GDM1 (cell line): Measurements from ENCODE around the gene KCNG2.

Source experiments
- DNase-seq: peaks from one replicate; lab custom pipeline; 2025; lab: John Stamatoyannopoulos, UW

KCNG2 gene

GRCh38 chr18:79769698-79770500 is 27.8 kb upstream of the KCNG2 start:
- DNase-seq: no peak

- DNase-seq: no peak
Measured at GRCh38 chr18:79770501-79770815, 27.3 kb upstream of the KCNG2 start.

- DNase-seq: no peak
Measured at GRCh38 chr18:79770826-79771225, 26.9 kb upstream of the KCNG2 start.

- DNase-seq: no peak
Measured at GRCh38 chr18:79771446-79772107, 26.2 kb upstream of the KCNG2 start.

- no peak for DNase-seq
Measured at GRCh38 chr18:79772108-79772864, 25.5 kb upstream of the KCNG2 start.

GRCh38 chr18:79772865-79773696 is 24.7 kb upstream of the KCNG2 start:
- no peak for DNase-seq

GRCh38 chr18:79774111-79774510 is 23.6 kb upstream of the KCNG2 start:
- no peak for DNase-seq

- DNase-seq: no peak
Measured at GRCh38 chr18:79775441-79776221, 22.1 kb upstream of the KCNG2 start.

- no peak for DNase-seq
Measured at GRCh38 chr18:79776674-79777073, 21.1 kb upstream of the KCNG2 start.

- no peak for DNase-seq
Measured at GRCh38 chr18:79778291-79778791, 19.4 kb upstream of the KCNG2 start.

- DNase-seq: no peak
Measured at GRCh38 chr18:79779021-79779699, 18.6 kb upstream of the KCNG2 start.

- no peak for DNase-seq
Measured at GRCh38 chr18:79779700-79780190, 18.0 kb upstream of the KCNG2 start.

- no peak for DNase-seq
Measured at GRCh38 chr18:79780547-79780946, 17.2 kb upstream of the KCNG2 start.

GRCh38 chr18:79781331-79781941 is 16.3 kb upstream of the KCNG2 start:
- no peak for DNase-seq

- no peak for DNase-seq
Measured at GRCh38 chr18:79782566-79783308, 15.0 kb upstream of the KCNG2 start.

GRCh38 chr18:79784071-79784913 is 13.4 kb upstream of the KCNG2 start:
- DNase-seq: no peak

GRCh38 chr18:79784965-79785770 is 12.6 kb upstream of the KCNG2 start:
- no peak for DNase-seq
